ENCODE results near the gene VANGL1. TPM values are rescaled to one million over a fixed set of nuclear protein-coding genes. Genes with fewer than 3 reads are reported as not detected.
A peak's percentile ranks its signal among the peaks of the same experiment; 100 is the strongest.

The VANGL1 gene
- total RNA-seq, 1 donor from 2014 or later = 8.1 TPM

DNA sequence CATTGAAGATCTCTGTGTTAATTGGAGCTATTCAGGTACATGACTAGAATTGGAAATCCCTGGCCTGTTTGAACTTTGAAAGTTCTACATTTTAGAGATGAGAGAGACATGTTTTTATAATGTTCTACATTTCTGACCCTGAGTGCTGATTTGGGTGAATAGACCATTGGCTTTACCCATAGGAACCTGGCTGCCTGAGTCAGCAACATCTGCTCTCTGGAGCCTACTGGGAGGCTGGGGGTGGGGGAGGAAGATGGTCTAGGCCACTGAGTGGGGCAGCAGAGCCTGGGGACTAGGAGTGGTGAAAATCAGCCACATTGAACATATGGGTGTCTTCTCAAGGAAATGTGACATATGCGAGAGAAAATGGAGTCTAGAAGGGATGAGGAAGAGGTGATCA, 1.4 kb upstream of the VANGL1 start:
- Histone ChIP-seq H3K4me1 (peaks cover 19% of the 10 kb centered on the region), H3K27me3 (no peaks in the 10 kb centered on the region), H3K27ac (no peak overlapping the region), H3K36me3 (no peaks in the 10 kb centered on the region), H3K4me3 (no peak overlapping the region), H3K9me3 (no peaks in the 10 kb centered on the region)
- no peak for DNase-seq (ENCODE audit: extremely low spot score in 2 of 2)
- intact Hi-C loops (cut with DNase I) = no loop called here
- TF ChIP-seq, protein P1, sequence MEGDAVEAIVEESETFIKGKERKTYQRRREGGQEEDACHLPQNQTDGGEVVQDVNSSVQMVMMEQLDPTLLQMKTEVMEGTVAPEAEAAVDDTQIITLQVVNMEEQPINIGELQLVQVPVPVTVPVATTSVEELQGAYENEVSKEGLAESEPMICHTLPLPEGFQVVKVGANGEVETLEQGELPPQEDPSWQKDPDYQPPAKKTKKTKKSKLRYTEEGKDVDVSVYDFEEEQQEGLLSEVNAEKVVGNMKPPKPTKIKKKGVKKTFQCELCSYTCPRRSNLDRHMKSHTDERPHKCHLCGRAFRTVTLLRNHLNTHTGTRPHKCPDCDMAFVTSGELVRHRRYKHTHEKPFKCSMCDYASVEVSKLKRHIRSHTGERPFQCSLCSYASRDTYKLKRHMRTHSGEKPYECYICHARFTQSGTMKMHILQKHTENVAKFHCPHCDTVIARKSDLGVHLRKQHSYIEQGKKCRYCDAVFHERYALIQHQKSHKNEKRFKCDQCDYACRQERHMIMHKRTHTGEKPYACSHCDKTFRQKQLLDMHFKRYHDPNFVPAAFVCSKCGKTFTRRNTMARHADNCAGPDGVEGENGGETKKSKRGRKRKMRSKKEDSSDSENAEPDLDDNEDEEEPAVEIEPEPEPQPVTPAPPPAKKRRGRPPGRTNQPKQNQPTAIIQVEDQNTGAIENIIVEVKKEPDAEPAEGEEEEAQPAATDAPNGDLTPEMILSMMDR (IDR thresholded peaks at IDR 0.05) = no peak
- TF ChIP-seq POLR2AphosphoS5 (IDR thresholded peaks at IDR 0.05; ENCODE audit: insufficient read depth in 1 of 2, low read depth in 1 of 2) (no peak), POLR2A (IDR thresholded peaks at IDR 0.05) (no peak)

GRCh38 chr1:115642168-115643072, 650 bp downstream of the VANGL1 start:
- no peak for DNase-seq (ENCODE audit: extremely low spot score in 2 of 2)
- peak overlapping the region; percentile 73 for H3K27ac ChIP-seq
- intact Hi-C loops (cut with DNase I) = no loop called here
- H3K4me1 ChIP-seq = peaks cover 32% of the 10 kb centered on the region
- no peaks in the 10 kb centered on the region for H3K36me3 ChIP-seq
- TF ChIP-seq POLR2A (IDR thresholded peaks at IDR 0.05) (no peak), POLR2AphosphoS5 (IDR thresholded peaks at IDR 0.05; ENCODE audit: insufficient read depth in 1 of 2, low read depth in 1 of 2) (no peak)
- TF ChIP-seq, protein P1 (IDR thresholded peaks at IDR 0.05) = no peak
- no peaks in the 10 kb centered on the region for H3K9me3 ChIP-seq
- peak overlapping the region; percentile 71 to 83 for H3K4me3 ChIP-seq
- H3K27me3 ChIP-seq = no peaks in the 10 kb centered on the region

GRCh38 chr1:115643225-115643624, 1.5 kb downstream of the VANGL1 start:
- Histone ChIP-seq H3K9me3 (no peaks in the 10 kb centered on the region), H3K4me3 (peak overlapping the region; percentile 71 to 83), H3K4me1 (peaks cover 40% of the 10 kb centered on the region), H3K36me3 (no peaks in the 10 kb centered on the region), H3K27me3 (no peaks in the 10 kb centered on the region), H3K27ac (peak overlapping the region; percentile 73)
- intact Hi-C loops (cut with DNase I) = no loop called here
- TF ChIP-seq POLR2A (IDR thresholded peaks at IDR 0.05) = no peak
- TF ChIP-seq, protein P1 (IDR thresholded peaks at IDR 0.05) = no peak
- no peak for TF ChIP-seq POLR2AphosphoS5 (IDR thresholded peaks at IDR 0.05; ENCODE audit: insufficient read depth in 1 of 2, low read depth in 1 of 2)
- no peak for DNase-seq (ENCODE audit: extremely low spot score in 2 of 2)

DNA sequence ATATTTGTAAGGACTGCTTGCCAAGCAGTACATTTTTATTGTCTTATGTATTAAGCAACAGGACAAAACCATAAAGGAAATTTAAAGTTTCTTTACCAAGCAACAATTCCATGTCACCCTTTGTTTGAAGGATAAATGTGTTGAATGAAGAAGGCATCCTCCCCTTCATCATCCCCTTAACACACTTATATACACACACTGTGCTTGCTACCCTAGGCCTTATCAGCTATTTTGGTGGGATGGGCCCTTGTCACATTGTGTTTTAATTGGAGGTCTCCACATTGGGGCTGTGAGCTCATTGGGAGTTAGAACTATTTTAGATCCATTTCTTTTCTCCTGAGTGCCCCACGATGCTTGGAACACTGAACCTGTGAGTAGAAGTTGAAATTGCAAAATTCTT, 1.9 kb downstream of the VANGL1 start:
- peak overlapping the region in 1 of 2 donors; percentile 83 for H3K4me3 ChIP-seq
- no peaks in the 10 kb centered on the region for H3K36me3 ChIP-seq
- no peaks in the 10 kb centered on the region for H3K27me3 ChIP-seq
- H3K9me3 ChIP-seq = no peaks in the 10 kb centered on the region
- DNase-seq (ENCODE audit: extremely low spot score in 2 of 2) = no peak
- peaks cover 45% of the 10 kb centered on the region for H3K4me1 ChIP-seq
- TF ChIP-seq, protein P1 (IDR thresholded peaks at IDR 0.05) = no peak
- TF ChIP-seq POLR2AphosphoS5 (IDR thresholded peaks at IDR 0.05; ENCODE audit: insufficient read depth in 1 of 2, low read depth in 1 of 2) = no peak
- no peak for TF ChIP-seq POLR2A (IDR thresholded peaks at IDR 0.05)
- intact Hi-C loops (cut with DNase I) = no loop called here
- no peak overlapping the region for H3K27ac ChIP-seq

- no peaks in the 10 kb centered on the region for H3K36me3 ChIP-seq
- H3K4me1 ChIP-seq = peaks cover 49% of the 10 kb centered on the region
- H3K9me3 ChIP-seq = no peaks in the 10 kb centered on the region
- no peak overlapping the region for H3K27ac ChIP-seq
- no peak for TF ChIP-seq POLR2A (IDR thresholded peaks at IDR 0.05)
- TF ChIP-seq, protein P1 (IDR thresholded peaks at IDR 0.05) = no peak
- TF ChIP-seq POLR2AphosphoS5 (IDR thresholded peaks at IDR 0.05; ENCODE audit: insufficient read depth in 1 of 2, low read depth in 1 of 2) = no peak
- DNase-seq (ENCODE audit: extremely low spot score in 2 of 2) = no peak
- no peak overlapping the region for H3K4me3 ChIP-seq
- intact Hi-C loops (cut with DNase I) = no loop called here
- no peaks in the 10 kb centered on the region for H3K27me3 ChIP-seq
Measured at GRCh38 chr1:115644109-115644508, 2.3 kb downstream of the VANGL1 start.

Measured in vagina (tissue), 2 donors.